HCT116 (cell line): ENCODE data around the gene GASK1A.

Experiments used
- CEBPB ChIP-seq: IDR thresholded peaks from 2 replicates; pipeline ENCODE4 v1.6.1; 2012; ENCODE audit warnings: low read depth
- POLR2AphosphoS5 ChIP-seq: IDR thresholded peaks from 2 replicates; pipeline ENCODE4 v1.6.1; 2011; ENCODE audit warnings: mild to moderate bottlenecking, low read depth, low read length, moderate library complexity
- TF ChIP-seq, protein P1 (sequence below), 3 experiments: fragments of 200-600 bp in 1 of 3; sonication (generic) in 1 of 3; IDR thresholded peaks in 2 of 3; conservative IDR thresholded peaks in 1 of 3; 2 replicates each; pipeline ENCODE4 v1.5.1; 2012 to 2017; ENCODE audit warnings: low read depth in 2 of 3, low read length in 2 of 3, antibody characterized with exemption in 1 of 3, borderline replicate concordance in 1 of 3, control low read depth in 1 of 3, mild to moderate bottlenecking in 1 of 3, mixed read lengths in 1 of 3, mixed run types in 1 of 3, moderate library complexity in 1 of 3; ENCODE audit not compliant: insufficient read depth in 1 of 3
- TF ChIP-seq, protein P2 (sequence below): IDR thresholded peaks from 2 replicates; pipeline ENCODE4 v1.6.1; 2012

DNA sequence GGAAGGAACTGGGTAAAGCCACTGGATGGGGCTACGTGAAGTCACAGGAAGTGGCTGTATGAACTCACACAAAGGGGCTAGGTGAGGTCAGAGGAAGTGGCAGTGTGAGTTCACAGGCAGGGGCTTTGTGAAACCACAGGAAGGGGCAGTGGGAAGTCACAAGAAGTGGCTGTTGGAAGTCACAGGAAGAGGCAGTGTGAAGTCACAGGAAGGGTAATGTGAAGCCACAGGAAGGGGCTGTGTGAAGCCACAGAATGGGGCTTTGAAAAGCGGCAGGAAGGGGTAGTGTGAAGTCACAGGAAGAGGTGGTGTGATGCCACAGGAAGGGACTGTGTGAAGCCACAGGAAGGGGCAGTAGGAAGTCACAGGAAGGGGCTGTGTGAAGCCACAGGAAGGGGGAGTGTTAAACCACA lies 34.6 kb downstream of the GASK1A start:
- TF ChIP-seq POLR2AphosphoS5, result no peak
- TF ChIP-seq, protein P1, sequence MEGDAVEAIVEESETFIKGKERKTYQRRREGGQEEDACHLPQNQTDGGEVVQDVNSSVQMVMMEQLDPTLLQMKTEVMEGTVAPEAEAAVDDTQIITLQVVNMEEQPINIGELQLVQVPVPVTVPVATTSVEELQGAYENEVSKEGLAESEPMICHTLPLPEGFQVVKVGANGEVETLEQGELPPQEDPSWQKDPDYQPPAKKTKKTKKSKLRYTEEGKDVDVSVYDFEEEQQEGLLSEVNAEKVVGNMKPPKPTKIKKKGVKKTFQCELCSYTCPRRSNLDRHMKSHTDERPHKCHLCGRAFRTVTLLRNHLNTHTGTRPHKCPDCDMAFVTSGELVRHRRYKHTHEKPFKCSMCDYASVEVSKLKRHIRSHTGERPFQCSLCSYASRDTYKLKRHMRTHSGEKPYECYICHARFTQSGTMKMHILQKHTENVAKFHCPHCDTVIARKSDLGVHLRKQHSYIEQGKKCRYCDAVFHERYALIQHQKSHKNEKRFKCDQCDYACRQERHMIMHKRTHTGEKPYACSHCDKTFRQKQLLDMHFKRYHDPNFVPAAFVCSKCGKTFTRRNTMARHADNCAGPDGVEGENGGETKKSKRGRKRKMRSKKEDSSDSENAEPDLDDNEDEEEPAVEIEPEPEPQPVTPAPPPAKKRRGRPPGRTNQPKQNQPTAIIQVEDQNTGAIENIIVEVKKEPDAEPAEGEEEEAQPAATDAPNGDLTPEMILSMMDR (IDR thresholded peaks at IDR 0.05 in 2 of 3, conservative IDR thresholded peaks at IDR 0.05 in 1 of 3; ENCODE audit: borderline replicate concordance in 1 of 3, insufficient read depth in 1 of 3, low read depth in 2 of 3, low read length in 2 of 3), result no peak
- TF ChIP-seq, protein P2, sequence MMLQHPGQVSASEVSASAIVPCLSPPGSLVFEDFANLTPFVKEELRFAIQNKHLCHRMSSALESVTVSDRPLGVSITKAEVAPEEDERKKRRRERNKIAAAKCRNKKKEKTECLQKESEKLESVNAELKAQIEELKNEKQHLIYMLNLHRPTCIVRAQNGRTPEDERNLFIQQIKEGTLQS, result no peak
- TF ChIP-seq CEBPB, result no peak
